ENCODE results near the gene LRRC8B.
"Not testable (repeated sequence)": the region's sequence is repeated elsewhere in the genome, so short reads cannot be mapped to it uniquely, and the experiment has no call there.

Gene LRRC8B

DNA sequence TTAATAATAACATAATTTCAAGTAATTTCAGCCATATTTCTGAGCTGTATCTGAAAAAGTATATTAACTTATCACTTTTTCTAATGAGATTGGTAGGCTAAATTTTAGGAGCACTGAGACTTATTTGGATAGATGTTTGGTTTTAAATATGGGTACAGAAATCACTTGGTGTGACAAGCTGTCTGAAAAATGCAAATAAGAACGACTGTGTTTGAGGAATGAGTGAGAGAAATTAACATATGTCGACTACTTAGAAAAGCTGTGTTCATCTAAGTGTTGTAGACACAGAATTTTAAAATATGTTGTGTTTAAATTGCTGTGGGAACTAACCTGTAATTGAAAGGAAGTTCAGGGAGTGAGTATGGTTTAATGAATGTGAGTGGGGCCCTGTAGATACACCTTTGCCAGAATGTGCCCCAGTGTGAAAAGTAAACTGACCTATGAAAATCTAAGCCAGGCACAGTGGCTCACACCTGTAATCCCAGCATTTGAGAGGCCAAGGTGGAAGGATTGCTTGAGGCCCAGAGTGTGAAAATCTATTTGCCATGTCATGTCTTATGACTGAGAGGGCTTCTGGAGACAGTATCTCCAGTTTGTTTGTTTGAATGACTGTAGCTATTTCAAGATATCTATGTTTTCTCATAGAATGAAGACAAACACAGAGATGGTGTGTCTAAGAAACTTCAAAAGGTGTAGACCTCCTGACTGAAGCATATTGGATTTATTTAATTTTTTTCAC is 54.5 kb downstream of the LRRC8B start:
- in situ Hi-C loops (cut with MboI; ENCODE audit: low sequenced_read_pairs), result no loop called here

DNA sequence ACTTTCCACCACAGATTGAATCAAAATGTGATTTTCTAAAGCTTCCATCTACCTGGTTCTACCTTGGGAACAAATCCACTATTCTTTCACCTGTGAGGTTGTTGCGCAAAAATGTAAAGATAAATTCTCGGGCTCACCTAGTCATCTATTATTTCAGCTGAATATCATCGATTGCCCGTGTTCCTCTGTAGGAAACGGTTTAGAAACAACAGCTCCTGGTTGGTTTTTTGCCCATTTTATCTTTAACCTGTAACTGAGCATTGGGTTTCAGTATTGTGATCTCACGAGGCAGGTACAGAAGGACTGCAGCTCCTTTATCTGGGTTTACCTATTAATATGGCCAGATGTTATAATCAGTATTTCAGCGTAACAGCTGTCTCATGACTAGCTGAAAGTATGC is 55.4 kb downstream of the LRRC8B start:
- in situ Hi-C loops (cut with MboI; ENCODE audit: low sequenced_read_pairs), result no loop called here

DNA sequence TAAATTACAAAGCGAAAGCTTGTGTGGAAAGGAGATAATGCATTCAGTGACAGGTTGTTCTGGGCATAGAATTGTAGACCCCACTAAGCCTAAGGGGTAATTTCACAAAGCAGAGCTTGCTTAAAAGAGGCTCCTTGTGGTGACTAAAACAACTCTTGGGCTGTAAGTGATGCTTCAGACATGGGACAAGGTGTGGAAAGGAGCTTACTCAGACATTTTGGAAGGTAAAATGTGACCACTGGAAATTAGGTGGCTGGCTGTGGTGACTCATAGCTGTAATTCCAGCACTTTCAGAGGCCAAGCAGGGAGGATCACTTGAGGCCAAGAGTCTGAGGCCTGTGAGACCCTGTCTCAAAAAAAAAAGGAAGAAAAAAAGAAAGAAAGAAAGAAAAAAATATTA is 57.2 kb downstream of the LRRC8B start:
- in situ Hi-C loops (cut with MboI; ENCODE audit: low sequenced_read_pairs), result no loop called here

DNA sequence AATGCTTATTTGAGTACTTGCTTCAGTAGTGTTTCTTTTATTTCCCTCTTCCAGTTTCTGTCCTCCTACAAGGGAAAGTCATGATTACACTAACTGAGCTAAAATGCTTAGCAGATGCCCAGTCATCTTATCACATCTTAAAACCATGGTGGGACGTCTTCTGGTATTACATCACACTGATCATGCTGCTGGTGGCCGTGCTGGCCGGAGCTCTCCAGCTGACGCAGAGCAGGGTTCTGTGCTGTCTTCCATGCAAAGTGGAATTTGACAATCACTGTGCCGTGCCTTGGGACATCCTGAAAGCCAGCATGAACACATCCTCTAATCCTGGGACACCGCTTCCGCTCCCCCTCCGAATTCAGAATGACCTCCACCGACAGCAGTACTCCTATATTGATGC is 57.9 kb downstream of the LRRC8B start:
- in situ Hi-C loops (cut with MboI; ENCODE audit: low sequenced_read_pairs), result no loop called here

DNA sequence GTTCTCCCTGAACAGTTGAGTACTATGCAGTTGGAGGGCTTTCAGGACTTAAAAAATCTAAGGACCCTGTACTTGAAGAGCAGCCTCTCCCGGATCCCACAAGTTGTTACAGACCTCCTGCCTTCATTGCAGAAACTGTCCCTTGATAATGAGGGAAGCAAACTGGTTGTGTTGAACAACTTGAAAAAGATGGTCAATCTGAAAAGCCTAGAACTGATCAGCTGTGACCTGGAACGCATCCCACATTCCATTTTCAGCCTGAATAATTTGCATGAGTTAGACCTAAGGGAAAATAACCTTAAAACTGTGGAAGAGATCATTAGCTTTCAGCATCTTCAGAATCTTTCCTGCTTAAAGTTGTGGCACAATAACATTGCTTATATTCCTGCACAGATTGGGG is 59.6 kb downstream of the LRRC8B start:
- in situ Hi-C loops (cut with MboI; ENCODE audit: low sequenced_read_pairs), result no loop called here

DNA sequence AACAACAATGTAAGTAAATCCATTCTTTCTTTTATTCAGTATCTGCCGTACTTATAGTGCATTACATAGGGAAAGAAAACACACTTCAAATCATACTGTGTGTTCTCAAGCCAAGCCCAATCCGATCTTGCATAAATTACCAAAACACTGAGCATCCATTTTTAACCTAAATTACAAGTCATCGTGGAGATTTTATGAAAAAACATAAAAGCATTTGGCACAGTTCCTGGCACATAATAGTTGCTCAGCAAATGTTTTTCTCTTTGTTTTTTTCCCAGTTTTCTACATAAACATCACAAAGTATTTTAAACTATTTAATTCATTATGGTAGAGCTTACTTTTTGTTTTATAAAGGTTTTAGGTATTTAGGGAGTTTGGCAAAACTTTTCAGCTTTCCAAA is 60.2 kb downstream of the LRRC8B start:
- in situ Hi-C loops (cut with MboI; ENCODE audit: low sequenced_read_pairs), result no loop called here

DNA sequence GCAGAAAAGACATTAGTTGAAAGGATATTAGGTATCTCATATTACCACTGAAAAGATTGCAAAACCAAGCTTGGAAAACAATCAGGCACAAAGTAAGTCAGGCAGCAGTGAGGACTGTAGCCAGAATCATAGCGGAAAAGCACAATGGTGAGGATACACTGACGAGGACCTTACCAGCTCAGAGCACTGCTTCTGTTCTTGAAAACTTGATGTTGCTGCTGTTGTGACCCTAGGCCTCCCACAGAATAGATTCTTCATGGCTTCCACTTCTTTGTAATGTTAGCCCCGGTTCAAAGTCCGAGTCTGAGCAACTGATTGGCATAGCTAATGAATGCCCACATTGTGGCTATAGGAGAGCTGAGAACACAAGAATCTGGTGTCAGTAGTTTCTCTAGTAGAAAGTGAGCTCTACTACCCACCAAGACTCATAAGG is 63.1 kb downstream of the LRRC8B start:
- in situ Hi-C loops (cut with MboI; ENCODE audit: low sequenced_read_pairs), result no loop called here

DNA sequence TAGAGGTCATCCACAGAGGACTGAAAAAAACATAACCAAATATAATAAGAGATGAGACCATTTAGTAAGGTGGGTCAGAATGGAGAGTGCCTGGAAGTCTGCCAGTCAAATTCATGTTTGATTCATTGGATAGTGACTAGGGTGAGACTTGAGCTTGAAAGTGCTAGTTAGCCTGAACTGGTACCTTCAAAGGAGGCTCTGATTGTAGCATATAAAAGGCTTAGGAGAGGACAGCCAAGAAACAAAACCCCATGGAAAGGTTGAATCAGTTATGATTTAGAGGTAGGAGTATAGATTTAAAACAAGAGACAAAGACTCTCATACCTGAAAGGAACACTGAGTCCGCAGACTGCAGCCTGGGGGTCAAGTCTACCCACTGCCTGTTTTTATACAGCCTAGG is 63.9 kb downstream of the LRRC8B start:
- in situ Hi-C loops (cut with MboI; ENCODE audit: low sequenced_read_pairs), result no loop called here

DNA sequence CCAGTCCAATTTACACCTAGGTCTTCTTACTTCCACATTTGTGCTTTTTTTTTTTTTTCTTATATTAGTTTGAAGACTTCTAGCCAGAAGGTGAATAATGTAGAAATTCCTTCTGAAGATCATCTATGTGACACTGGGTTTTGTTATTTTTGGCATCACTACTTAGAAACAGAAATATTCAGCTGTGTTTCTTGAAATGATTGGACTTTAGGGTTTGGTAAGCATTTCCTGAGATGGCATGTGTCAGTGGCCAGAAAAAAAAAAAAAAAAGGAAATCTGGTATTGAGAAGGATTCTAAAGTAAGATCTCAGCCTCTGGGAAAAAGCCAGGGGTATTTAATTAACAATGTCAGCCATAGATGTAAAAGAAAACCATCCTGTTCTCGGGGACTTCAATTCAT is 64.9 kb downstream of the LRRC8B start:
- in situ Hi-C loops (cut with MboI; ENCODE audit: low sequenced_read_pairs), result no loop called here

DNA sequence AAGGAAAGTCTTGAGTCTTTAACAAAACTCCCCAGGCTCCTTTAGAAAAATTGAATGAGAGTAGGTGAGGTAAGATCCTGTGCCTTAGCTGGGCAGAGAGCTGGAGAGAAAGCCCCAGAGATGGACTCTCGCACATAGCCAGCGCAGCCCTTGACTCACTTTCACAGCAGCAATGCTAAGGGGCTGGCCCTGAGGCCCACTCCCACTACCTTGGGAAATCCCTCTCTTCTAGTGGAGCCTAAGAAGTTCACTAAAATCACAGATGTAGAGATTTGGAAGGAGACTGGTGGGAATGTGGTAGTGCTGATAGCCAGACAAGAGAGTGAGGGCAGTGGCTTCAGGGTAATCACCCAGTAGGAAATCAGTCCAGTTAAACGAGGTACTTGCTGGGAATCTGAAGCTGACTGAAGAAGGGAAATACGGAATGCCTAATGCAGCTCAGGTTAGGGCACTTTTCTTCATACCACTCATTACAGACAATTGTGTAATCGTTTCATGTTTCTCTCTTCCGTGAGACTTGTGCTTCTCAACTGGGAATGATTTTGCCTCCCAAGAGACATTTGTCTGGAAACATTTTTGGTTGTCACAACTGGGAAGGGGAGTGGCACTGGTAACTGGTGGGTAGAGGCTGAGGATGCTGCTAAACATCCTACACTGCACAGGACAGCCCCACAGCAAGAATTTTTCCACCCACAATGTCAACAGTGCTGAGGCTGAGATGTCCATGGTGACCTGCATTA is 65.9 kb downstream of the LRRC8B start:
- in situ Hi-C loops (cut with MboI; ENCODE audit: low sequenced_read_pairs), result no loop called here

DNA sequence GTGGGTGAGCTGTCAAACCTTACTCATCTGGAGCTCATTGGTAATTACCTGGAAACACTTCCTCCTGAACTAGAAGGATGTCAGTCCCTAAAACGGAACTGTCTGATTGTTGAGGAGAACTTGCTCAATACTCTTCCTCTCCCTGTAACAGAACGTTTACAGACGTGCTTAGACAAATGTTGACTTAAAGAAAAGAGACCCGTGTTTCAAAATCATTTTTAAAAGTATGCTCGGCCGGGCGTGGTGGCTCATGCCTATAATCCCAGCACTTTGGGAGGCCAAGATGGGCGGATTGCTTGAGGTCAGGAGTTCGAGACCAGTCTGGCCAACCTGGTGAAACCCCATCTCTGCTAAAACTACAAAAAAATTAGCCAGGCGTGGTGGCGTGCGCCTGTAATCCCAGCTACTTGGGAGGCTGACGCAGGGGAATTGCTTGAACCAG is 68.3 kb downstream of the LRRC8B start:
- in situ Hi-C loops (cut with MboI; ENCODE audit: low sequenced_read_pairs), result not testable (repeated sequence)

DNA sequence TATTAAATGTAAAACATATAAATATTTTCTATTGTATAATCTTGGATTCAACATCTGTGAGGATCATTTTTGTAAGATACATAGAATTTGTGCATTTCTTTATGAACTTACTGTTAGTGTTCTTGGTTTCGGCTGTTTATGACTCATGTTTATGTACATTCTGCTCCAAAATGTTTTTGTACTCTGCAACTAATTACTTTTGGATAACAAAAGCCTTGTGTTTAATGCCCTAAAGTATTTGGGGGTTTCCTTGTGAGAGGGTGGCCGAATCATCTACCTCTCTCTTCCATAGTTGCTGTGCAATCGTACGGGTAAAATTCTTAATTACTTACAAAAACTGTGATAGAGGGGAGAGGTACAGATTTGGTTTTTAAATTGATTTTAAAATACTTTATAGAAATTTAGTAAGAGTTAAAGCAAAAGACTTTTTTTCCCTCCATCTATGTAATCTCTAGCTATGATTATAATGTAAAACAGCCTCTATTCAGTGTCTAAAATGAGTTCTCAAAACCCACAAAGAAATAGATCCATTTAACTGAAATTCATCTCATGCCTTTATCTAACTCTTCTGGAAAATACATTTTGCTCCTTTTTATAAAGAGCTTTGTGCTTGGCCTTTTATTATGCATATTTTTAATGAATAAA is 69.6 kb downstream of the LRRC8B start:
- in situ Hi-C loops (cut with MboI; ENCODE audit: low sequenced_read_pairs), result no loop called here

DNA sequence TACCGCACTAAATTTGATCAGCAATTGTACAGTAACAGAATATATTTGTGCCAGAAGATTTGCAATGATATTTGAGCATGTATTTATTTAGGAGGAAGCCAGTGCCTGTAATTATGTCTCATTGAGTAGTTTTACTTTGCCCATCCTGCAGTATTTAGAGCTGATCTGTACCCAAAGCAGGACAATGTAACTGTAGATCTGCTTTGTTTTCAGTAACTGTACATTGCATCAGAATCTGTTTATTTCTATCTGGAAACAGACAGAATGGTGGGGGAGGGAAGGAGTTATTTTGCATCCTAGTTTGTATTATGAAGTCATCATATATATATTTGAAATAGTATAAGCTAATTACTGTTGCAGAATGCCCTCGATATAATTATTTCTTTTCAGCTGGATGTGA is 72.1 kb downstream of the LRRC8B start:
- in situ Hi-C loops (cut with MboI; ENCODE audit: low sequenced_read_pairs), result no loop called here

DNA sequence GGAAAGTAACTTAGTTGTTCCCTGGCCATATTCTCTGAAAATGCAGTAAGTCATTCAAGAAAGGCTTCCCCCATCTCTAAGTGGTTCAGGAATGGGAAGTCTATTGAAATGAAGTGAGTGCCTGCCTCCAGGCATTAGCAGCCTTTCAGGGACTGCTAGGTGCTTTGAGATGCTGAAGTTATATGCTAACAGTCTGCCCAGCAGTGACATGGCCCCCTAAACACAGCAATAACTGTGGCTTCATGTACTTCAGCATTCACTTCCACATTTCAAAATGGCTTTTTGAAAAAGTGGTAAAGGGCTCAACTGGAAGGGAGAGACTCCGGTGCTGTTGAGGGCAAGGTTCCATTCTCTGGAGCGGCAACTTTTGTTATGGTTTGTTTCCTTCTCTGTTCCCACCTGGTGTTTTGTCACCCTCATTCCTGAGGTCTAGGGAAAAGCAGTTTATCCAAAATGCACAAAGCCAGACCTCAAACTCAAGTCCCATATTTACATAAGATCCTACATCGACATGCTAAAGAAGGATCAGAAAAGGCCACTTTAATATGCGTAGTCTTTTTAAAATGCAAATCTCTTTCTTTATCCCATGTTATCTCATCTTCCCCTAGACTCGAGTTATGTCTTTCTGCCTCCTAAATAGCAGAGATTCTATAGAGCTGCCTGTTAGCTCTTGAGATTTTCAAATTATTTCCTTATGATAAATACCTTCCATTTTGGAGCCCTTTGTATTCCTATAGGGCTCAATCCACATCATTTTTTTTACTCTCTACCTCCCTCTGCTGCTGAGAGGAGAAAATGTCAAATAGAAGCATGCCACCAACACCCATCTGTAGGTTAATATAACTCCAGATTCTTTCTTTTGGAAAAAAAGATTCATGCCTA is 74.1 kb downstream of the LRRC8B start:
- in situ Hi-C loops (cut with MboI; ENCODE audit: low sequenced_read_pairs), result no loop called here

DNA sequence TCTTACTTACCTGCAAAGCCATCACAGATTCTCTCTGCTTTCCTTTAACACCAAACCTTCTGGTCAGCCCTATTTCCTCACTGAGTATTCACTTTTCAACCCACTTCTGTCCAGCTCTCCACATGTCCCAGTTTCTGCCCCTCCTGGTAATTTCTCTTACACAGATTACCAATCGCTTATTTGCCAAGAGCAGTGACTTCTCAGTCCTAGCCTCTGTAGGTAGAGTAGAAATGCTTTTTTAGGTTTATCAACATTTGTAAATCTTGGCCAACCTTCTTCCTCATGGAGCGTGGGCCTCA is 74.7 kb downstream of the LRRC8B start:
- in situ Hi-C loops (cut with MboI; ENCODE audit: low sequenced_read_pairs), result no loop called here

DNA sequence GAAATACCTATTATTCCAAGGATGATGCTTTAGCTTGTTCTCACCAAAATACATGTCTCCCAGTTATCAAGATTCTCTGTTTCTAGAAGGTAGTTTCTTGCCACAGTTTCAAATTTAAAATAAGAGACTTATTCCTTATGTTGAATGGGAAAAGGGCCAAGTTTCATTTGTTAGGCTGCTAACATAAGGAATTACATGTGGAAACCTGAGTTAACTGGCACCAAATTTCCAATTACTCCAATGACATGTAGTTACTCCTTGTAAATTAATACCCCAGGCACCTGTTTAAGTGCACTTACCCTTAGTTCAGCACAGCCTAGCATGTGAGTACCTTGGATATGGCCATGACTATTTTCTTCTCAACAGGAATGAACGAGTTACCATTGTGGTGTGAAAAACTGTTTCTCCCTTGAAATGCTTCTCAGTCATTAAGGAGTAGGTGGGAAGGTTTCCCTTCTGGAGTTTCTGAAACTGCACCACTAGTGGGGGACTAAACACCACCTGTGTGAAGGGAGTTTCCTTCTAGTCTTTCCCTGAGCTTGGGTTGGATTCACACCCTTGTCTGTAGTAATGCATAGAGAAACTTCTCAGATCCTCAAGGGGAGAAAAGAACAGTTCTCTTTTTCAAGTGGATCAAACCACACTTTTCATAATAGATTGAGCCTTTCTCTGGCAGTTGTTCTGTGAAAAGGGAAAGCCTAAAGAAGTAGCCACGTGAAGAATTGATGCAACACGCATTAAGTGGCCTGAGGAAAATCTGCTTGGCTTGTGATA is 76.0 kb downstream of the LRRC8B start:
- in situ Hi-C loops (cut with MboI; ENCODE audit: low sequenced_read_pairs), result no loop called here

DNA sequence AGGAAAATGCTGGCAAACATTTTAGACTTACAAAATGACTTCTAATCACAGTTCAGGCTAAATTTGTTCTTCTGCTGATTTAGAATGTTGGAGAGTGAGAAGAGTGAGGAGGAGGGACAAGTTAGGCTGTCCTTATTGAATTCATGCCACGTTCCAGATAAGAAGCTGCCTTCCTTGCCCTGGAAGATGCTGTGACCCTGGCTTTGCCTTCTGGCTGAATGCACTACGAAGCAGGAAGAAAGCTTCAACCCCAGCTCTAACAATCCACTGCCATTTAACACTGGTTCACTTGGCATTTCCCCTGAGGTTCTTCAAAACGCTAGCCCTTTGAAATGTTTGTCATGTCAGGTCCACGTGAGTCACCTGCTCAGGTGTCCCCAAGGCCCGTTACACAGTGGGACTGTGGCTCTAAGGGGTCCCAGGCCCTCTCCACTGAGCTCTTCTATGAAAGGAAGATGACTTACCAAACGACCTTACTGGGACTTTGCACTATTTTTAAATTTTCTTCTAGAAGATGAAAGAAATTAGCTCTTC is 78.3 kb downstream of the LRRC8B start:
- in situ Hi-C loops (cut with MboI; ENCODE audit: low sequenced_read_pairs), result no loop called here

DNA sequence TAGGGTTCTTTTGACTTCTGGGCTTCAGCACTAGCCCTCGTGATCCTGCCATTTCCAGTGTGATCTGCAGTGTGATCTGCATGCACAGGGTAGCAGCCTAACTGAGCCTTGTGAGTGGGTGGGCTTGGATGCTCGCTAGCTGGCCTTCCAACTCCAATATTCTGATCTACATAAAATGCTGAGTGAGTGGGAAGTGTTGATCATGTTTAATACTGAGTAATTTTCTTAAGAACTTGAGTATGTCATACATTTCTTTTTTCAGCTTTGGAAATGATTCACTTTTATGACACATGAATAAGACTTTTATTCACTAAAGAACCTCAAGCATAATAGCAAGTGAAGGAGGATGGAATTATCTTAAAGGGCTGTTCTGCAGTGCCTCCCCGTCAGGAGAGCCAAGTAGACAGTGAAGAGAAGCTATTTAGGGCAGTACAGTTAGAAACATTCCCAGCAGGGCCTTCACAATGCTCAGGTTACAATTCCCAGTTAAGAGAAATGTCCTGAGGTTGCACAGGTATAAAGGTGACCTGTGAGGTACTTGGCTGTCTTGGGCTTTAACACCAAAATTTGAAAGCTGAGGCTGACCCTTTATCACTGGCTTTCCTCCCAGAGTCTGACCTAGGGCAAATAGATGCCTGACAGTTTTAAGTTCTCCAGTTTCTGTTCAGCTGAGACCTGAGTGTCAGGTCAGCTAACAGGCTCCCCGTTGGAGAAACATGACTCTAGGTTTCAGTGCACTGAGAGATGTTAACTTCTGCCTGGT is 79.2 kb downstream of the LRRC8B start:
- in situ Hi-C loops (cut with MboI; ENCODE audit: low sequenced_read_pairs), result no loop called here

DNA sequence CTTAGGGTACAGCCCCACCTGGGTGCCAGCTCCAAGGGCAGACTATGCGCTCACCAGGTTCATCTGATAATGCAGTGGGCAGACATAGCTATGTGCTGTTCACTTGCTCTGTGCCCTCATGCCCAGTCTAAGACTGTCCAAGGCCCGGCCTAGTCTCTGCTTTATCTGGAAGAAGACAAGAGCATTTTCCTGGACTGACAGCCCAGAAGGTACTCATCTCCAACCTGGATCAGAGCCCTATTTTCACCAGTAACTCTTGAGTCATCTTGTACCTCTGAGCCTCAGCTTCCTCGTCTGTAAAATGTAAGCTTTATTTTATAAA is 79.7 kb downstream of the LRRC8B start:
- in situ Hi-C loops (cut with MboI; ENCODE audit: low sequenced_read_pairs), result no loop called here

DNA sequence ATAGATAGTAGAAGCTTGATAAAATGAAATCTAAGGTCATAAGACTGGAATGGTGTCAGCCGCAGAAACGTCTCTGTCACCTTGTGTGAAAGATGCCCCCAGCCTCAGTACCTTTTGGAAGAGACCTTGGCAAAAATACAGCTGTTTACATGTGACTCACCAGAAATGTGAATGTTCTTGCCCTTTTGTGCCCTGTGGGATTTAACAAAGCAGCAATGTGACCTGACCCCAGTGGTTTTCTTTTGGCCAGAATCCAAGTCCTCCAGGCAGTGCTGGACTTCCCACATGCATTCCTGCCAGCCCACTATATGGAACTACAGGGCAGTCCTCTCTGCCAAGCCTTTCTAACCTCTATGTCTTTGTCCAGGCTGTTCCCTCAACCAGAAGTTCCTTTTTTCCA is 81.1 kb downstream of the LRRC8B start:
- in situ Hi-C loops (cut with MboI; ENCODE audit: low sequenced_read_pairs), result no loop called here

Measured in HL-60/S4 treated with retinoic acid at 250 ng/mL for 4 days and 3 days (cell line).